Measurements from ENCODE around the gene SH3TC2. TPM values are rescaled to one million over a fixed set of nuclear protein-coding genes. Genes with fewer than 3 reads are reported as not detected.

SH3TC2 gene
- total and polyA plus RNA-seq, 10 of the 15 experiments (the other 5 are each of a cell fraction or from before 2014, with no cell fraction given): not detected

GRCh38 chr5:149018909-149019443 lies 43.9 kb downstream of the SH3TC2 start:
- POLR2A ChIA-PET: no interaction called here
- SMC1A ChIA-PET (ENCODE audit: uncharacterized antibody, unreplicated experiment): interaction anchor here (0.9 to 1.2 kb wide), 2 partner anchors 17 to 278 kb away, joined by 3 read pairs; no protein-coding TSS in a partner anchor
- no peak for DNase-seq (ENCODE audit: low read depth, low spot score)
- intact Hi-C loops (cut with micrococcal nuclease; ENCODE audit: unreplicated experiment): no loop called here
- RAD21 ChIA-PET (ENCODE audit: unreplicated experiment): no interaction called here
- Histone ChIP-seq H3K27me3 (replicated peaks in 1 of 2; ENCODE audit: control insufficient read depth in 2 of 2, insufficient read depth in 2 of 2, low read length in 1 of 2) (peaks cover 0 to under 1% of the 10 kb centered on the region in 2 experiments; a peak in 1 of 4 replicates), H3K4me3 (no peak overlapping the region), H3K9ac (ENCODE audit: control insufficient read depth, insufficient read depth, low read length) (no peak overlapping the region), H2AFZ (ENCODE audit: control insufficient read depth, low read depth, low read length) (no peak overlapping the region), H3K4me1 (ENCODE audit: control insufficient read depth, insufficient read depth, low read length) (no peaks in the 10 kb centered on the region), H3K36me3 (ENCODE audit: control insufficient read depth in 2 of 2, insufficient read depth in 2 of 2, low read length in 1 of 2) (no peaks in the 10 kb centered on the region), H3K4me2 (ENCODE audit: control insufficient read depth, insufficient read depth) (no peak overlapping the region), H3K79me2 (ENCODE audit: control insufficient read depth, insufficient read depth, low read length) (no peaks in the 10 kb centered on the region), H4K20me1 (ENCODE audit: control insufficient read depth, insufficient read depth) (no peaks in the 10 kb centered on the region), H3K9me3 (replicated peaks; ENCODE audit: control insufficient read depth, insufficient read depth, low read length) (no peaks in the 10 kb centered on the region), H3K27ac (ENCODE audit: control insufficient read depth, insufficient read depth) (no peak overlapping the region)
- in situ Hi-C loops (cut with MboI): no loop called here
- FAIRE-seq: no peak
- no peak for TF ChIP-seq E2F4 (IDR thresholded peaks at IDR 0.05; ENCODE audit: low read depth, low read length)
- no peak for TF ChIP-seq IKZF1 (conservative IDR thresholded peaks at IDR 0.05)
- TF ChIP-seq IRF4 (IDR thresholded peaks at IDR 0.05; ENCODE audit: low read depth, low read length): no peak
- TF ChIP-seq TARDBP (IDR thresholded peaks at IDR 0.05; ENCODE audit: borderline replicate concordance): no peak
- TF ChIP-seq, protein P1, sequence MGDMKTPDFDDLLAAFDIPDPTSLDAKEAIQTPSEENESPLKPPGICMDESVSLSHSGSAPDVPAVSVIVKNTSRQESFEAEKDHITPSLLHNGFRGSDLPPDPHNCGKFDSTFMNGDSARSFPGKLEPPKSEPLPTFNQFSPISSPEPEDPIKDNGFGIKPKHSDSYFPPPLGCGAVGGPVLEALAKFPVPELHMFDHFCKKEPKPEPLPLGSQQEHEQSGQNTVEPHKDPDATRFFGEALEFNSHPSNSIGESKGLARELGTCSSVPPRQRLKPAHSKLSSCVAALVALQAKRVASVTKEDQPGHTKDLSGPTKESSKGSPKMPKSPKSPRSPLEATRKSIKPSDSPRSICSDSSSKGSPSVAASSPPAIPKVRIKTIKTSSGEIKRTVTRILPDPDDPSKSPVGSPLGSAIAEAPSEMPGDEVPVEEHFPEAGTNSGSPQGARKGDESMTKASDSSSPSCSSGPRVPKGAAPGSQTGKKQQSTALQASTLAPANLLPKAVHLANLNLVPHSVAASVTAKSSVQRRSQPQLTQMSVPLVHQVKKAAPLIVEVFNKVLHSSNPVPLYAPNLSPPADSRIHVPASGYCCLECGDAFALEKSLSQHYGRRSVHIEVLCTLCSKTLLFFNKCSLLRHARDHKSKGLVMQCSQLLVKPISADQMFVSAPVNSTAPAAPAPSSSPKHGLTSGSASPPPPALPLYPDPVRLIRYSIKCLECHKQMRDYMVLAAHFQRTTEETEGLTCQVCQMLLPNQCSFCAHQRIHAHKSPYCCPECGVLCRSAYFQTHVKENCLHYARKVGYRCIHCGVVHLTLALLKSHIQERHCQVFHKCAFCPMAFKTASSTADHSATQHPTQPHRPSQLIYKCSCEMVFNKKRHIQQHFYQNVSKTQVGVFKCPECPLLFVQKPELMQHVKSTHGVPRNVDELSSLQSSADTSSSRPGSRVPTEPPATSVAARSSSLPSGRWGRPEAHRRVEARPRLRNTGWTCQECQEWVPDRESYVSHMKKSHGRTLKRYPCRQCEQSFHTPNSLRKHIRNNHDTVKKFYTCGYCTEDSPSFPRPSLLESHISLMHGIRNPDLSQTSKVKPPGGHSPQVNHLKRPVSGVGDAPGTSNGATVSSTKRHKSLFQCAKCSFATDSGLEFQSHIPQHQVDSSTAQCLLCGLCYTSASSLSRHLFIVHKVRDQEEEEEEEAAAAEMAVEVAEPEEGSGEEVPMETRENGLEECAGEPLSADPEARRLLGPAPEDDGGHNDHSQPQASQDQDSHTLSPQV (IDR thresholded peaks at IDR 0.05): no peak
- TF ChIP-seq PAX5 (IDR thresholded peaks at IDR 0.05; ENCODE audit: borderline replicate concordance, low read depth, low read length): no peak
- TF ChIP-seq NFYB (IDR thresholded peaks at IDR 0.05; ENCODE audit: insufficient read depth, low read depth, low read length): no peak
- CTCF ChIA-PET: interaction anchor here (0.5 to 1.8 kb wide), 3 partner anchors 16 to 118 kb away, joined by 3 to 7 read pairs (median 7); no protein-coding TSS in a partner anchor
- WGBS (ENCODE audit: insufficient coverage, insufficient replicate concordance, low lambda C conversion rate, missing lambda C conversion rate): 0% methylated on average over 2 of the region's 2 CpGs
- ATAC-seq: no peak
- BruUV-seq (replicated peaks): no TSS peak

Data from GM12878 (cell line).